GM12875 (cell line): ENCODE results near the gene ANGPTL8.

ENCODE experiments used
- H3K4me3 ChIP-seq: one replicate; pipeline ENCODE4 v1.5.1; 2011; ENCODE audit warnings: low read depth, low read length, control low read depth
- TF ChIP-seq, protein P1 (sequence below): IDR thresholded peaks from 2 replicates; pipeline ENCODE4 v1.5.1; 2011; ENCODE audit warnings: low read depth, mild to moderate bottlenecking, control low read depth, inconsistent platforms, low read length, moderate library complexity, borderline replicate concordance; ENCODE audit not compliant: insufficient read depth

Gene ANGPTL8

DNA sequence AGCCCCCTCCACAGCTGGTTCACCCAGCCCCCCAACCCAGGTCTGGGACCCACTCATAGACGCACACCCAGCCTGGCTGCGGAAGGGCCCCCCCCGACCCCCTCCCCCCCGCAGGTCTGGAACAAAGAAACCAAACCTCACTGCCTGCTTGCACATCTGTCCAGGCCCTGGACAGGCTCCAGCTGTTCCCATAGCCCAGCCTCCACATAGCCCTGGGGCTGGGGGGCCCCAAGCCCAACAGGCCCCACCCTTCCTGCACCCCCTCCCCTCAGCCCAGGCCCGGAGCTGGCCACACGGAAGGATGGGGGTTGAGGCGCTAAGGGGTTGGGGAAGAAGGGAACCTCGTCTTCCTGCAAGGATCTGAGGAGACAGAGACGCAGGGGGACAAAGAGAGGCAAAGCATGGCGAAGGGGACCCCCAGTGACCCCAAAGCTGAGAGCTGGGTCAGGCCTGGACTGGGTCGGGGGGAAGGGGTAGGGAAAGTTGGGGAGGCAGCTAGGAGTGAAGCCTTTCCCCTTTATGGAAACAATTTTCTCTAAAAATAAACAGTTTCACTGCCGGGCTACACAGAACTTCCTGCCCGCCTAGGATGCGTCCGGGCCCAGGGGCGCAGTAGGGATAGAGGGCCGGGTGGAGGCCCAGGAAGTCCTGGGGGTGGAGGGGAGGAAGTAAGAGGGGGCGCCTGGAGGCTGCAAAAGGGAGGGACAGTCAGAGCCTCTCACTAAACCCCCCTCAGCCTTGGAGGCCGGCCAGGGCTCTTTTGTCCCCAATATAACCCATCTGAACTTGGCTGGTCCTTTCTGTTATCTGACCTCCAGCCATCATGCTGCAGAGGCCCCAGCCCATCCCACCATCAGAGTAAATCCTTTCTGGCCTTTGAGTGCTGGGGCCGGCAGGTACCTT is 44.5 kb upstream of the ANGPTL8 start:
- H3K4me3 ChIP-seq, result peak overlapping the region; percentile 26
- TF ChIP-seq, protein P1, sequence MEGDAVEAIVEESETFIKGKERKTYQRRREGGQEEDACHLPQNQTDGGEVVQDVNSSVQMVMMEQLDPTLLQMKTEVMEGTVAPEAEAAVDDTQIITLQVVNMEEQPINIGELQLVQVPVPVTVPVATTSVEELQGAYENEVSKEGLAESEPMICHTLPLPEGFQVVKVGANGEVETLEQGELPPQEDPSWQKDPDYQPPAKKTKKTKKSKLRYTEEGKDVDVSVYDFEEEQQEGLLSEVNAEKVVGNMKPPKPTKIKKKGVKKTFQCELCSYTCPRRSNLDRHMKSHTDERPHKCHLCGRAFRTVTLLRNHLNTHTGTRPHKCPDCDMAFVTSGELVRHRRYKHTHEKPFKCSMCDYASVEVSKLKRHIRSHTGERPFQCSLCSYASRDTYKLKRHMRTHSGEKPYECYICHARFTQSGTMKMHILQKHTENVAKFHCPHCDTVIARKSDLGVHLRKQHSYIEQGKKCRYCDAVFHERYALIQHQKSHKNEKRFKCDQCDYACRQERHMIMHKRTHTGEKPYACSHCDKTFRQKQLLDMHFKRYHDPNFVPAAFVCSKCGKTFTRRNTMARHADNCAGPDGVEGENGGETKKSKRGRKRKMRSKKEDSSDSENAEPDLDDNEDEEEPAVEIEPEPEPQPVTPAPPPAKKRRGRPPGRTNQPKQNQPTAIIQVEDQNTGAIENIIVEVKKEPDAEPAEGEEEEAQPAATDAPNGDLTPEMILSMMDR, result no peak

DNA sequence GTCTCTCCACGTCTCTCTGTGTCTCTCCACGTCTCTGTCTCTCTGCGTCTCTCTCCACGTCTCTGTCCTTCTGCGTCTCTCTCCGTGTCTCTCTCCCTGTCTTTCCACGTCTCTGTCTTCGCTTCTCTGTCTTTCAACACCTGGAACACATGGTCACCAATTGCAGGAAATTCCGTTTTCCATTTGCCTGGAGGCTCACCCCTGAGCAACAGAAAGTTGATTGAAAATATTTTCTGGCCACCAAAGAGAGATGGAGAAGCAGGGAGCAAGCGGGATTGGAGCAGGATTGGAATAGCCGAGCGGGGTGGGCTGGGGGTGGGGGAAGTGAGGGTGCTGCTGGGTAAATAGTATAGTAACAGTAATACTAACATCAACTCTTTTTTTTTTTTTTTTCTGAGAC is 43.7 kb upstream of the ANGPTL8 start:
- TF ChIP-seq, protein P1, result no peak
- H3K4me3 ChIP-seq, result peak overlapping the region; percentile 10

DNA sequence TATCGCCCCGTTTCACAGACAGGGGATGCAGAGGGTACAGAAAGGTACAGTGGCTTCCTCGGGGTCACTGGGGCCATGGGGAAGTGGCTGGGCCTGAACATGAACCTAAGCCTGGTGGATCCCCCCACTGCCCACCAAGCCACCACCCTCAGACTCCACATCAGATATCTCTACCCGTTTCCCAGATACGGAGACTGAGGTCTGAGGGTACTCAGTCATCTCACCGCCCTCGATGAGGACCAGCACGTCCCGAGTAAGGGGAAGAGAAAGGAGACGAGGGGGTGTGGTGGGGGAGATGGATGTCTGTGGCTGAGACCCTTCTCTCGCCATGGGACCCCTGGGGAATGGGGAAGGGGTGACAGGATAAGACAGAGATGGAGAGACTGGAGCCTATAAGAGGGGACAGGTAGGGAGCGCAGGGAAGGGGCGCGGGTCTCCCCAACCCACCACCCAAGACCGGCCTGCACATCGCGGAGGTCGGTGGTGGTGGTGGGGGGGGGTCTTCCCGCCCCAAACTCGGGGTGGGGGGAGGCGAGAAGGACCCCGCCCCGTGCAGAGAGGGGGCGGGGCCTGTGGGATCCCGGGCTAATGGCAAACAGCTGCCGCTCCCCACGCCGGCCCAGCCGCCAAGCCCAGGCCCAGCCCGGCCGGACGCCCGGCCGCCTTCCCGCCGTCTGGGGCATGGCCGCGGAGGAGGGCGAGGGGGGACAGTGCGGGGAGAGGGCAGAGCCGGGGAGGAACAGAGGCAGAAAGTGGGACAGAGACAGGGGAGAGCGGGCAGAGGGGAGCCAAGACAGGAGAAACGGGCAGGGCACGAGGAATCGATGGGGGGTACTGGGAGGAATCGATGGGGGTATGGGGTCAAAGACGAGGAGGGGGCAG is 42.8 kb upstream of the ANGPTL8 start:
- TF ChIP-seq, protein P1, result no peak

DNA sequence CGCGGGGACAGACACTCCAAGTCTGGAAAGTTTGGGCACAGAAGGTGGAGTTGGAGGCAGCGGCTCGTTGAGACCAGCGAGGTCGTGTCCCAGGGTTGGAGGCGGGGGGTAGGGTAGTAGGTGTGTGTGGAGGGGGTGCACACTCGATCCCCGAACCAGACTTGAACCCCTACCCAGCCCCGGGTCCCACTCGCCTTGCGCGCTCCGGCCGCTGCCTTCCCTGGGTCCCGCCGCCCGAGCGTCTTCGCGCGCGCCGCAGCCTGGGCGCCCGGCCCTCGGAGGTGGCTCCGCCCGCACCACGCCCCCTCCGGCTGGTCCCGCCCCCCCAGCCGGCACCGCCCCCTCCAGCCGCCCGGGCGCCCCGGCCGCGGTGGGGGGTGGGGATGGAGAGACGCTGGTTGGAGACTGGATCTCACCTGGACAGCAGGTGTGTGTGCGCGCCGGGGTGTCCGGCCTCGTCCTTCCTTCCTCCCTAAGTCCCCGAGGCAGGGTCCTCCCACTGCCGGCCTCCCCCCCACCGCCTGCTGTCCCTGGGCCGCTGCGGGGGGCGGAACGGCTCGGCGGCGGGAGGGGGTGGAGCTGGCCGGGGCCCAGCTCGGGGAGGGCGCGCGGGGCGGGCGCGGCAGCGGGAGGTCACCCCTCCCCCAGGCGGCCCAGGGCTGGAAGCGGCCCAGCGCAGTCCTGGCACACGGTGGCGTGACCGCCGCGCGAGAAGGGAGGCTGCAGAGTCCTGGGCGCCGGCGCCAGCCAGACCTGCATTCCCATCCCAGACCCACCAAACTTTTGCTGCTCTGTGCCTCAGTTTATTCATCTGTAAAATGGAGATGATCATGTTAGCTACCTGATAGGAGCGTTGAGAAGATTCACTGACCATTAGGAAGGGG is 41.9 kb upstream of the ANGPTL8 start, which contains the start of gene KANK2:
TSS of gene KANK2 (minus strand) at position 255 of the 884 bp plus-strand sequence. CDS start 3,034 bp downstream, outside the sequence.
- TF ChIP-seq, protein P1, result no peak
- H3K4me3 ChIP-seq, result peak within 1 kb of the TSS; percentile 79

More for the DNA sequence above, 42.8 kb upstream of the ANGPTL8 start:
- H3K4me3 ChIP-seq, result peak overlapping the region; percentile 79

DNA sequence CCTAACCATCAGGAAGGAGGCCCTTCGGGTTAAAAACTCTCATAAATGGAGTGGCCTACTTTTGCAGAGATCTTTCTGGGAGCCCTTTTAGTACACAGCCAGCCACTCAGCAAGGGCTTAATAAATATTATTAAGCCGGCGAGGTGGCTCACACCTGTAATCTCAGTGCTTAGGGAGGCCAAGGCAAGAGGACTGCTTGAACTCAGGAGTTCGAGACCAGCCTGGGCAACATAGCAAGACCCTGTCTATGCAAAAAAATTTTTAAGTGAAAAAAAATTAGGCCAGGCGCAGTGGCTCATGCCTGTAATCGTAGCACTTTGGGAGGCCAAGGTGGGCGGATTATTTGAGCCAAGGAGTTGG is 41.3 kb upstream of the ANGPTL8 start:
- TF ChIP-seq, protein P1, result no peak
- no peak overlapping the region for H3K4me3 ChIP-seq

DNA sequence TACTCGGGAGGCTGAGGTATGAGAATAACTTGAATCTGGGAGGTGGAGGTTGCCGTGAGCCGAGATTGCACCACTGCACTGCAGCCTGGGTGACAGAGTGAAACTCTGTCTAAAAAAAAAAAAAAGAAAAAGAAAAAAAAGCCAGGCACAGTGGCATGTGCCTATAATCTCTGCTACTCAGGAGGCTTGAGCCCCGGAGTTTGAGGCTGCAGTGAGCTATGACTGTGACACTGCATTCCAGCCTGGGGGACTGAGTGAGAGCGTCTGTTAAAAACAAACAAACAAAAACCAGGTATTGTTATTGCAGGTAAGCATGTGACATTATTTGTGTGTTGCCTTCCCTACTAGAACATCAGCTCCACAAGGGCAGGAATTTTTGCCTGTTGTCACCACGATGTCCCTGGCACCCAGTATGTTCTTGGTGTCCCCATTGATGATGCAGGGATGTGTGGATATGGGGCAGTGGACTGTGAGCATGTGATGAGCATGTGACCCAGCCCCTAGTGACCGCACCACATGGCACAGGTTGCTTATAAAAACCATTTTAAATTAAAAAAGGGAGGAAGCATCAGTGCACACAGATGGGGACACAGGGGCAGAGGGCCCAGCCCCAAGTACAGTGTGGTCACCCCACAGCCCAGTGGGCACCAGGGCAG is 40.5 kb upstream of the ANGPTL8 start:
- TF ChIP-seq, protein P1, result no peak
- H3K4me3 ChIP-seq, result no peak overlapping the region
